Omental fat pad (tissue), 4 donors: ENCODE data around the gene PTPRM. TPM values are rescaled to one million over a fixed set of nuclear protein-coding genes. Genes with fewer than 3 reads are reported as not detected.

Experiments
- ATAC-seq: fragments of 150-250 bp; one replicate; pipeline ENCODE4 v1.9.1; 2016; ENCODE audit warnings: mild to moderate bottlenecking, moderate library complexity; ENCODE audit not compliant: low FRiP score
- DNase-seq: peaks from one replicate; pipeline ENCODE4 v3.0.0-alpha.2; 2019; ENCODE audit warnings: low spot score
- total RNA-seq, 4 donors: library from RNA; depleted of rRNA; stranded (reverse); fragments of >200 nt; gene quantifications; one replicate each; pipeline ENCODE4 v1.1.0, GENCODE V29; 2016
- TF ChIP-seq, protein P1 (sequence below), 3 donors: fragments of 450-650 bp; IDR thresholded peaks; one replicate each; pipeline ENCODE4 v1.5.1; 2016 to 2017; ENCODE audit warnings: antibody characterized with exemption in 3 of 3, mild to moderate bottlenecking in 3 of 3, moderate library complexity in 2 of 3

The PTPRM gene
- total RNA-seq, 4 donors from 2014 or later, result 64.8 to 238 (median 144) TPM

DNA sequence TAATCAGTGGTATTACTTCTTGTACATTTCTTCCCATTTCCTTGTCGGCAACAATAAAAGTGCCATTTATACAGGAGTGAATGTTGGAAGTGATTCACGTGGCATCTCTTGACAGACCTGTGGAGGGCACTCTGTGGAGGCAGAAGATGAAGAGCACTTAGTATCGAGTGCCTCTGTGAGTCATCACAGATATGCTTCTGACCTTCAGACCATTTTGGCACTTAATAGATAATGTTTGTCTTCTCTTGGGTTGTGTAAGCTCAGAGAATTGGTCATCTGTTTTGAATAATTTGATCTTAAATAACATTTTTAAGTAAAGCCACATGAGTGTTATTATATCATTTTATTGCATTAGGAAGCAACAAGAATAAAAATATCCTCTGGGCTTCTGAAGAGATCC, 305.5 kb downstream of the PTPRM start:
- TF ChIP-seq, protein P1, sequence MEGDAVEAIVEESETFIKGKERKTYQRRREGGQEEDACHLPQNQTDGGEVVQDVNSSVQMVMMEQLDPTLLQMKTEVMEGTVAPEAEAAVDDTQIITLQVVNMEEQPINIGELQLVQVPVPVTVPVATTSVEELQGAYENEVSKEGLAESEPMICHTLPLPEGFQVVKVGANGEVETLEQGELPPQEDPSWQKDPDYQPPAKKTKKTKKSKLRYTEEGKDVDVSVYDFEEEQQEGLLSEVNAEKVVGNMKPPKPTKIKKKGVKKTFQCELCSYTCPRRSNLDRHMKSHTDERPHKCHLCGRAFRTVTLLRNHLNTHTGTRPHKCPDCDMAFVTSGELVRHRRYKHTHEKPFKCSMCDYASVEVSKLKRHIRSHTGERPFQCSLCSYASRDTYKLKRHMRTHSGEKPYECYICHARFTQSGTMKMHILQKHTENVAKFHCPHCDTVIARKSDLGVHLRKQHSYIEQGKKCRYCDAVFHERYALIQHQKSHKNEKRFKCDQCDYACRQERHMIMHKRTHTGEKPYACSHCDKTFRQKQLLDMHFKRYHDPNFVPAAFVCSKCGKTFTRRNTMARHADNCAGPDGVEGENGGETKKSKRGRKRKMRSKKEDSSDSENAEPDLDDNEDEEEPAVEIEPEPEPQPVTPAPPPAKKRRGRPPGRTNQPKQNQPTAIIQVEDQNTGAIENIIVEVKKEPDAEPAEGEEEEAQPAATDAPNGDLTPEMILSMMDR (IDR thresholded peaks at IDR 0.05), result no peak
- DNase-seq, result no peak
- ATAC-seq, result peak; percentile 78

GRCh38 chr18:7873316-7873715, 306.2 kb downstream of the PTPRM start:
- TF ChIP-seq, protein P1 (IDR thresholded peaks at IDR 0.05), result no peak
- ATAC-seq, result no peak

GRCh38 chr18:7876354-7877104, 309.4 kb downstream of the PTPRM start:
- DNase-seq (no peak), ATAC-seq (no peak)
- TF ChIP-seq, protein P1 (IDR thresholded peaks at IDR 0.05), result no peak

More at GRCh38 chr18:7873316-7873715, 306.2 kb downstream of the PTPRM start:
- DNase-seq, result no peak

DNA sequence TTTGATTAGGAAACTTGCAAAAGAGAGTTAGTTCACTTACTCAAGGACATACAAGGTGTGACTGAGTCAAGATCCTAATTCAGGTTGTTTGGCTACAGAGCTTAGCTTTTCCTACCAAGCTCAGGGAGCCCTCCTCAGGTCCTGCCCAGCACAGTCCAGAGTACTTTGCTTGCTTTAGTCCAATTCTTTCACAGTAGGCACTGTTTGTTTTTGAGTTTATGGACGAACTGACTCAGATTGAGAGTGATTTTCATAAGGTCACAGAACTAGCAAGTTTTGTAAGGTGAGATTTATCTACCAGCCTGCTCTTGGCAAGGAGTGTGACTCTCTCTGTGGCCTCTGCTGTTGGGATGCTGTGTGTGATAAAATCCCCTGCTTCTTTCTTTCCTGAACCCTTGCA, 310.5 kb downstream of the PTPRM start:
- TF ChIP-seq, protein P1 (IDR thresholded peaks at IDR 0.05), result no peak
- ATAC-seq (no peak), DNase-seq (no peak)

- ATAC-seq, result no peak
- DNase-seq, result no peak
- TF ChIP-seq, protein P1 (IDR thresholded peaks at IDR 0.05), result no peak
These were observed 311.4 kb downstream of the PTPRM start for GRCh38 chr18:7878265-7879211.

- ATAC-seq, result no peak
- TF ChIP-seq, protein P1 (IDR thresholded peaks at IDR 0.05), result no peak
- DNase-seq, result no peak
These were observed 312.6 kb downstream of the PTPRM start for GRCh38 chr18:7879717-7880116.
